Smooth muscle cell (in vitro differentiated cells): Measurements from ENCODE around the gene EFCAB12. TPM values are rescaled to one million over a fixed set of nuclear protein-coding genes. Genes with fewer than 3 reads are reported as not detected.

Source experiments
- DNase-seq: peaks from one replicate; lab custom pipeline; 2025; ENCODE audit not compliant: unreplicated experiment; lab: John Stamatoyannopoulos, UW
- H2AFZ ChIP-seq: fragments of 200-600 bp; sonication (generic); 2 replicates; pipeline ENCODE4 v1.6.0; 2016; ENCODE audit warnings: antibody characterized with exemption, low read depth, mild to moderate bottlenecking
- H3F3A ChIP-seq: fragments of 200-600 bp; sonication (generic); 2 replicates; pipeline ENCODE4 v1.6.0; 2017; ENCODE audit warnings: antibody characterized with exemption, low read depth
- H3K27ac ChIP-seq: fragments of 200-600 bp; sonication (generic); 2 replicates; pipeline ENCODE4 v1.5.1; 2016; ENCODE audit warnings: low read depth, mild to moderate bottlenecking
- H3K27me3 ChIP-seq: fragments of 200-600 bp; sonication (generic); 2 replicates; pipeline ENCODE4 v1.6.1; 2016; ENCODE audit warnings: low read depth, mild to moderate bottlenecking
- H3K36me3 ChIP-seq: fragments of 200-600 bp; sonication (generic); 2 replicates; pipeline ENCODE4 v1.5.1; 2016; ENCODE audit warnings: low read depth
- H3K4me1 ChIP-seq: fragments of 200-600 bp; sonication (generic); 2 replicates; pipeline ENCODE4 v1.5.1; 2016; ENCODE audit warnings: low read depth
- H3K4me2 ChIP-seq: fragments of 200-600 bp; sonication (generic); 2 replicates; pipeline ENCODE4 v1.6.0; 2016; ENCODE audit warnings: mild to moderate bottlenecking
- H3K4me3 ChIP-seq: fragments of 200-600 bp; sonication (generic); 2 replicates; pipeline ENCODE4 v1.5.1; 2016; ENCODE audit warnings: mild to moderate bottlenecking
- H3K79me2 ChIP-seq: fragments of 200-600 bp; sonication (generic); 2 replicates; pipeline ENCODE4 v1.6.0; 2016; ENCODE audit warnings: low read depth, mild to moderate bottlenecking
- H3K9ac ChIP-seq: fragments of 200-600 bp; sonication (generic); 2 replicates; pipeline ENCODE4 v1.6.0; 2016; ENCODE audit warnings: low read depth
- H3K9me3 ChIP-seq: fragments of 200-600 bp; sonication (generic); replicated peaks from 2 replicates; pipeline ENCODE4 v1.5.1; 2016; ENCODE audit warnings: low read depth
- H4K20me1 ChIP-seq: fragments of 200-600 bp; sonication (generic); 2 replicates; pipeline ENCODE4 v1.6.0; 2016; ENCODE audit warnings: low read depth
- CTCF ChIP-seq: fragments of 200-600 bp; sonication (generic); IDR thresholded peaks from 2 replicates; pipeline ENCODE4 v1.5.1; 2017; ENCODE audit warnings: borderline replicate concordance, mild to moderate bottlenecking, antibody characterized with exemption; ENCODE audit not compliant: insufficient read depth, poor library complexity, severe bottlenecking
- WGBS: methylation state at CpG from one replicate; pipeline ENCODE4 v1.1.7; 2016; ENCODE audit warnings: low lambda C conversion rate; 5-methylcytosine and 5-hydroxymethylcytosine counted together
- polyA plus RNA-seq: library from polyadenylated mRNA; unstranded; fragments of >200 nt; fragmentation: Nextera tagmentation; extraction: Ambion mirVana; gene quantifications from 2 replicates; pipeline ENCODE4 v1.2.1, GENCODE V29; 2016
- total RNA-seq: library from RNA; depleted of rRNA; stranded (reverse); fragments of >200 nt; gene quantifications from 2 replicates; pipeline ENCODE4 v1.2.3, GENCODE V29; 2014

Gene EFCAB12
- total and polyA plus RNA-seq, 2 experiments from 2014 or later = 0.09 TPM; not detected in 1

GRCh38 chr3:129404130-129404529, 24.3 kb downstream of the EFCAB12 start:
- no peak overlapping the region for H3K4me2 ChIP-seq
- no peak overlapping the region for H3K4me3 ChIP-seq
- no peaks in the 10 kb centered on the region for H3K4me1 ChIP-seq
- H4K20me1 ChIP-seq = no peaks in the 10 kb centered on the region
- no peak for DNase-seq
- H3K36me3 ChIP-seq = no peaks in the 10 kb centered on the region
- no peaks in the 10 kb centered on the region for H3K27me3 ChIP-seq
- H3K9me3 ChIP-seq = no peaks in the 10 kb centered on the region
- WGBS = 87% methylated on average over 8 of the region's 8 CpGs
- no peak overlapping the region for H2AFZ ChIP-seq
- no peaks in the 10 kb centered on the region for H3F3A ChIP-seq
- no peak overlapping the region for H3K9ac ChIP-seq
- no peak overlapping the region for H3K27ac ChIP-seq
- no peak for TF ChIP-seq CTCF
- H3K79me2 ChIP-seq = peaks cover 2% of the 10 kb centered on the region

- no peak overlapping the region for H3K4me2 ChIP-seq
- no peak for DNase-seq
These were observed 25.0 kb downstream of the EFCAB12 start for GRCh38 chr3:129403450-129403849.

GRCh38 chr3:129402616-129403015, 25.8 kb downstream of the EFCAB12 start:
- no peaks in the 10 kb centered on the region for H3K27me3 ChIP-seq
- WGBS = 99% methylated on average over 4 of the region's 4 CpGs
- peaks cover 8% of the 10 kb centered on the region for H3K4me1 ChIP-seq

More at GRCh38 chr3:129403450-129403849, 25.0 kb downstream of the EFCAB12 start:
- no peaks in the 10 kb centered on the region for H3K27me3 ChIP-seq
- H3K36me3 ChIP-seq = no peaks in the 10 kb centered on the region
- peaks cover 8% of the 10 kb centered on the region for H3K79me2 ChIP-seq
- H3F3A ChIP-seq = no peaks in the 10 kb centered on the region
- H3K4me3 ChIP-seq = no peak overlapping the region
- H3K27ac ChIP-seq = no peak overlapping the region
- no peak overlapping the region for H3K9ac ChIP-seq
- peaks cover 2% of the 10 kb centered on the region for H3K4me1 ChIP-seq
- no peaks in the 10 kb centered on the region for H3K9me3 ChIP-seq
- H2AFZ ChIP-seq = no peak overlapping the region
- 90% methylated on average over 7 of the region's 7 CpGs for WGBS
- H4K20me1 ChIP-seq = no peaks in the 10 kb centered on the region
- TF ChIP-seq CTCF = no peak

More at GRCh38 chr3:129402616-129403015, 25.8 kb downstream of the EFCAB12 start:
- no peak overlapping the region for H3K4me3 ChIP-seq
- H3K36me3 ChIP-seq = no peaks in the 10 kb centered on the region
- no peak overlapping the region for H3K4me2 ChIP-seq
- no peak for TF ChIP-seq CTCF
- H3K79me2 ChIP-seq = peaks cover 17% of the 10 kb centered on the region
- H3K27ac ChIP-seq = no peak overlapping the region
- no peak overlapping the region for H2AFZ ChIP-seq
- H3F3A ChIP-seq = no peaks in the 10 kb centered on the region
- DNase-seq = no peak
- no peaks in the 10 kb centered on the region for H3K9me3 ChIP-seq
- no peak overlapping the region for H3K9ac ChIP-seq
- peaks cover 1% of the 10 kb centered on the region for H4K20me1 ChIP-seq
